GM12872 (cell line): Measurements from ENCODE around the gene MYH9.

Experiments
- CTCF ChIP-seq: IDR thresholded peaks from 3 replicates; pipeline ENCODE4 v1.5.1; 2011; ENCODE audit warnings: low read depth, mild to moderate bottlenecking, low read length, moderate library complexity; ENCODE audit not compliant: insufficient read depth

The MYH9 gene

GRCh38 chr22:36386351-36386899 is 1.3 kb downstream of the MYH9 start:
- no peak for TF ChIP-seq CTCF

GRCh38 chr22:36385491-36386350 is 2.0 kb downstream of the MYH9 start:
- no peak for TF ChIP-seq CTCF

GRCh38 chr22:36384766-36385481 is 2.8 kb downstream of the MYH9 start:
- no peak for TF ChIP-seq CTCF

- TF ChIP-seq CTCF: no peak
Measured at GRCh38 chr22:36383110-36383581, 4.6 kb downstream of the MYH9 start.

- no peak for TF ChIP-seq CTCF
Measured at GRCh38 chr22:36381513-36382128, 6.1 kb downstream of the MYH9 start.

DNA sequence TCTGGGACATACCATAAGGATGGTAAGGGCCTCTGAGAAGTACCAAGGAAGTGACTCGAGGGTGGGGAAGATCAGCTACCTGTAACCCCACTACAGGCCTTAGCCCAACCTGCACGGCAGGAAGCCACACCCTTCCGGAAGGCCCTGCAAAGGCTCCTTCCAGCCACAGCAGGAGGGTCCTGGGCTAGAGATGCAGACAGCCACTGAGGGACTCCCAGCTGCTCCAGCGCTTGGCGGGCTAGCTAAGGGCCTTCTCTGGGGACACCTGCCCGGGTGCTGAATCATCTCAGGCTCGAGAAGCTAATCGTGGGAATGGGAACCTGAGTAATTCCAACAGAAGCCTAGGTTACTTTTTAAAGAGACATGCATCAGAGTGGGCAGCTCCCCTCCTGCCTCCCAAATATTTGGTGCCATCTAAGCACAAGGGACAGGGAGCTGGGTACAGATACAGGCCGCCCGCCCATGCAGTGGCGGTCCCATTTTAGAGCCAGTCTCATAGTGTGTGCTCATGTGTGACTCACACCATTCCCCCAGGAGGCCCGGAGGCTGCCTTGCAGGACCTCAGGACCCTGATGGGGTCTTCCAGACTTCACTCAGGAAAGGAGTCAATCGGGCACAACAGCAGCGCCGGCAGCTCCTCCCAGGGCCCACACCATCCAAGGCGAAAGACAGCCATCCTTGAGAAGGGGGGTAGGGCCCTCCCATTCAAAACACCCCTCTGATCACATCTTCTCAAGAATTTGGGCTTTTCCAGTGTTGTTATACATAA is 8.0 kb downstream of the MYH9 start:
- no peak for TF ChIP-seq CTCF

DNA sequence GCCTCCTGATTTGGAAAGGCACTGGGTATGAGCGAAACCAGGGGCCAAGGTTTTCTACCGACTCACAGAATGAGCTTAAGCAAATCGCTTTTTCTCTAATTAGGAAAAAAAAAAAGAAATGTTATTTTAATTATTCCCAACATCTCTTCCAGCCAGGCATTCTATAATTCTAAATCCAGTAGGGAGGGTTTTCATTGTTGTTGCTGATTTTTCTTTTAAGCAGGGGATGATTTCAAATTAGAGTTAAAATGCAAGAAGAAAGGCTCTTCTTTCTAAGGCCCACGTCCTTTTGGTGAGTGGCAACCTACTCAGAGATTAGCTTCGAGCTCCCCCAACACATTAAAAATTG is 8.9 kb downstream of the MYH9 start:
- TF ChIP-seq CTCF: no peak
